HepG2 (cell line): ENCODE results near the gene NEK11.

Source experiments
- EHMT2 ChIP-seq: fragments of 200-600 bp; sonication (generic); IDR thresholded peaks from 2 replicates; pipeline ENCODE4 v1.7.0; 2017; ENCODE audit warnings: antibody characterized with exemption, low read depth, low read length, borderline replicate concordance
- HNRNPLL ChIP-seq: fragments of 200-400 bp; formaldehyde crosslinking; IDR thresholded peaks from 2 replicates; pipeline ENCODE4 v1.6.1; 2017; ENCODE audit warnings: mild to moderate bottlenecking, low read depth, low read length; ENCODE audit not compliant: poor library complexity, severe bottlenecking

- TF ChIP-seq HNRNPLL (no peak), EHMT2 (no peak)
These were observed 367.7 kb downstream of the NEK11 start for GRCh38 chr3:131394400-131394799.
